Astrocyte (in vitro differentiated cells and primary cell): ENCODE data around the gene SYT2.

Source experiments
- EZH2 ChIP-seq: IDR thresholded peaks from 2 replicates; pipeline ENCODE4 v1.6.1; 2012; ENCODE audit warnings: mild to moderate bottlenecking, low read length, inconsistent platforms; ENCODE audit not compliant: insufficient read depth
- TF ChIP-seq, protein P1 (sequence below): IDR thresholded peaks from 2 replicates; pipeline ENCODE4 v1.5.1; 2011; ENCODE audit warnings: low read depth, mild to moderate bottlenecking, inconsistent platforms, low read length, moderate library complexity; ENCODE audit not compliant: insufficient read depth

- TF ChIP-seq, protein P1, sequence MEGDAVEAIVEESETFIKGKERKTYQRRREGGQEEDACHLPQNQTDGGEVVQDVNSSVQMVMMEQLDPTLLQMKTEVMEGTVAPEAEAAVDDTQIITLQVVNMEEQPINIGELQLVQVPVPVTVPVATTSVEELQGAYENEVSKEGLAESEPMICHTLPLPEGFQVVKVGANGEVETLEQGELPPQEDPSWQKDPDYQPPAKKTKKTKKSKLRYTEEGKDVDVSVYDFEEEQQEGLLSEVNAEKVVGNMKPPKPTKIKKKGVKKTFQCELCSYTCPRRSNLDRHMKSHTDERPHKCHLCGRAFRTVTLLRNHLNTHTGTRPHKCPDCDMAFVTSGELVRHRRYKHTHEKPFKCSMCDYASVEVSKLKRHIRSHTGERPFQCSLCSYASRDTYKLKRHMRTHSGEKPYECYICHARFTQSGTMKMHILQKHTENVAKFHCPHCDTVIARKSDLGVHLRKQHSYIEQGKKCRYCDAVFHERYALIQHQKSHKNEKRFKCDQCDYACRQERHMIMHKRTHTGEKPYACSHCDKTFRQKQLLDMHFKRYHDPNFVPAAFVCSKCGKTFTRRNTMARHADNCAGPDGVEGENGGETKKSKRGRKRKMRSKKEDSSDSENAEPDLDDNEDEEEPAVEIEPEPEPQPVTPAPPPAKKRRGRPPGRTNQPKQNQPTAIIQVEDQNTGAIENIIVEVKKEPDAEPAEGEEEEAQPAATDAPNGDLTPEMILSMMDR: no peak
- no peak for TF ChIP-seq EZH2
Observed at GRCh38 chr1:202619505-202619904, 90.7 kb downstream of the SYT2 start.
